ENCODE measurements around the gene WFS1.

The WFS1 gene

GRCh38 chr4:6296026-6296425, 26.4 kb downstream of the WFS1 start:
- no peak for DNase-seq (ENCODE audit: low read depth in 1 of 2, low spot score in 1 of 2)

GRCh38 chr4:6297266-6297815, 27.7 kb downstream of the WFS1 start:
- no peak for DNase-seq (ENCODE audit: low read depth in 1 of 2, low spot score in 1 of 2)

- DNase-seq (ENCODE audit: low read depth in 1 of 2, low spot score in 1 of 2), result no peak
These were observed 28.4 kb downstream of the WFS1 start for GRCh38 chr4:6298035-6298434.

- no peak for DNase-seq (ENCODE audit: low read depth in 1 of 2, low spot score in 1 of 2)
These were observed 29.2 kb downstream of the WFS1 start for GRCh38 chr4:6298852-6299251.

GRCh38 chr4:6299875-6300274, 30.2 kb downstream of the WFS1 start:
- DNase-seq (ENCODE audit: low read depth in 1 of 2, low spot score in 1 of 2), result no peak

GRCh38 chr4:6300359-6300758, 30.7 kb downstream of the WFS1 start:
- no peak for DNase-seq (ENCODE audit: low read depth in 1 of 2, low spot score in 1 of 2)

- DNase-seq (ENCODE audit: low read depth in 1 of 2, low spot score in 1 of 2), result no peak
These were observed 31.5 kb downstream of the WFS1 start for GRCh38 chr4:6301051-6301731.

- no peak for DNase-seq (ENCODE audit: low read depth in 1 of 2, low spot score in 1 of 2)
These were observed 32.2 kb downstream of the WFS1 start for GRCh38 chr4:6301732-6302442.

GRCh38 chr4:6302869-6303268, 33.2 kb downstream of the WFS1 start:
- DNase-seq (ENCODE audit: low read depth in 1 of 2, low spot score in 1 of 2), result no peak

GRCh38 chr4:6303943-6304342, 34.3 kb downstream of the WFS1 start:
- DNase-seq (ENCODE audit: low read depth in 1 of 2, low spot score in 1 of 2), result no peak

GRCh38 chr4:6306299-6306698, 36.6 kb downstream of the WFS1 start:
- DNase-seq (ENCODE audit: low read depth in 1 of 2, low spot score in 1 of 2), result no peak

- DNase-seq (ENCODE audit: low read depth in 1 of 2, low spot score in 1 of 2), result no peak
These were observed 37.6 kb downstream of the WFS1 start for GRCh38 chr4:6307230-6307629.

- DNase-seq (ENCODE audit: low read depth in 1 of 2, low spot score in 1 of 2), result no peak
These were observed 38.2 kb downstream of the WFS1 start for GRCh38 chr4:6307891-6308290.

GRCh38 chr4:6308899-6309643, 39.4 kb downstream of the WFS1 start:
- no peak for DNase-seq (ENCODE audit: low read depth in 1 of 2, low spot score in 1 of 2)

- DNase-seq (ENCODE audit: low read depth in 1 of 2, low spot score in 1 of 2), result no peak
These were observed 40.1 kb downstream of the WFS1 start for GRCh38 chr4:6309777-6310176.

GRCh38 chr4:6313216-6313615, 43.6 kb downstream of the WFS1 start:
- no peak for DNase-seq (ENCODE audit: low read depth in 1 of 2, low spot score in 1 of 2)

GRCh38 chr4:6316461-6317003, 46.9 kb downstream of the WFS1 start:
- no peak for DNase-seq (ENCODE audit: low read depth in 1 of 2, low spot score in 1 of 2)

- DNase-seq (ENCODE audit: low read depth in 1 of 2, low spot score in 1 of 2), result no peak
These were observed 48.6 kb downstream of the WFS1 start for GRCh38 chr4:6318206-6318605.

- DNase-seq (ENCODE audit: low read depth in 1 of 2, low spot score in 1 of 2), result no peak
These were observed 50.0 kb downstream of the WFS1 start for GRCh38 chr4:6319530-6320150.

- no peak for DNase-seq (ENCODE audit: low read depth in 1 of 2, low spot score in 1 of 2)
These were observed 51.0 kb downstream of the WFS1 start for GRCh38 chr4:6320663-6321062.

GRCh38 chr4:6321361-6321760, 51.7 kb downstream of the WFS1 start:
- DNase-seq (ENCODE audit: low read depth in 1 of 2, low spot score in 1 of 2), result no peak

Data from stimulated activated CD4-positive, alpha-beta T cell treated with anti-CD3 and anti-CD28 coated beads, Interleukin-15, amount 100 ng/mL, for 1 hour (primary cell).